SK-N-SH treated with all-trans-retinoic acid at 6 μM for 48 hours (cell line): ENCODE measurements around the gene USP36.

Source experiments
- ATAC-seq: fragments of 200-7000 bp; cut with Tn5 transposase; 3 replicates; pipeline ENCODE4 v1.9.1; 2020; ENCODE audit warnings: mild to moderate bottlenecking, moderate library complexity
- ARNTL ChIP-seq: fragments of 450-650 bp; formaldehyde crosslinking; IDR thresholded peaks from 2 replicates; pipeline ENCODE4 v1.5.0; 2020; ENCODE audit warnings: low read depth, mild to moderate bottlenecking, moderate library complexity, borderline replicate concordance
- BACH2 ChIP-seq: fragments of 250-450 bp; sonication (Bioruptor Pico); IDR thresholded peaks from 2 replicates; pipeline ENCODE4 v1.9.0; 2021; ENCODE audit warnings: mild to moderate bottlenecking, borderline replicate concordance
- CSDC2 ChIP-seq: fragments of 250-450 bp; sonication (Bioruptor Pico); IDR thresholded peaks from 2 replicates; pipeline ENCODE4 v1.5.0; 2020; ENCODE audit warnings: mild to moderate bottlenecking, moderate library complexity
- ESRRG ChIP-seq: fragments of 250-450 bp; sonication (Bioruptor Pico); IDR thresholded peaks from 2 replicates; pipeline ENCODE4 v1.6.1; 2021; ENCODE audit warnings: mild to moderate bottlenecking
- GLIS3 ChIP-seq: fragments of 250-450 bp; sonication (Bioruptor Pico); IDR thresholded peaks from 2 replicates; pipeline ENCODE4 v1.5.0; 2020; ENCODE audit warnings: mild to moderate bottlenecking, moderate library complexity
- ISL1 ChIP-seq: fragments of 250-450 bp; sonication (Bioruptor Pico); IDR thresholded peaks from 2 replicates; pipeline ENCODE4 v2.1.2; 2022; ENCODE audit warnings: mild to moderate bottlenecking, moderate library complexity
- OSR1 ChIP-seq: fragments of 250-450 bp; sonication (Bioruptor Pico); IDR thresholded peaks from 2 replicates; pipeline ENCODE4 v1.8.0; 2022; ENCODE audit warnings: moderate library complexity, mild to moderate bottlenecking, inconsistent platforms
- PPARA ChIP-seq: fragments of 250-450 bp; sonication (Bioruptor Pico); IDR thresholded peaks from 2 replicates; pipeline ENCODE4 v1.5.0; 2020; ENCODE audit warnings: mild to moderate bottlenecking, borderline replicate concordance
- SNAI2 ChIP-seq: fragments of 250-450 bp; sonication (Bioruptor Pico); IDR thresholded peaks from 2 replicates; pipeline ENCODE4 v1.5.0; 2020; ENCODE audit warnings: mild to moderate bottlenecking, moderate library complexity
- TCF4 ChIP-seq: fragments of 250-450 bp; sonication (Bioruptor Pico); IDR thresholded peaks from 2 replicates; pipeline ENCODE4 v1.8.0; 2021; ENCODE audit warnings: mild to moderate bottlenecking, moderate library complexity, borderline replicate concordance
- TOX ChIP-seq: fragments of 250-450 bp; sonication (Bioruptor Pico); IDR thresholded peaks from 2 replicates; pipeline ENCODE4 v1.8.0; 2021; ENCODE audit warnings: mild to moderate bottlenecking, moderate library complexity, borderline replicate concordance
- ZC3H10 ChIP-seq: fragments of 250-450 bp; sonication (Bioruptor Pico); IDR thresholded peaks from 2 replicates; pipeline ENCODE4 v1.5.1; 2021; ENCODE audit warnings: mild to moderate bottlenecking, moderate library complexity
- ZFP3 ChIP-seq: fragments of 250-450 bp; sonication (Bioruptor Pico); IDR thresholded peaks from 2 replicates; pipeline ENCODE4 v1.5.0; 2020; ENCODE audit warnings: mild to moderate bottlenecking, moderate library complexity
- ZFP30 ChIP-seq: fragments of 450-650 bp; formaldehyde crosslinking; IDR thresholded peaks from 2 replicates; pipeline ENCODE4 v1.5.0; 2022; ENCODE audit warnings: mild to moderate bottlenecking, moderate library complexity
- ZNF565 ChIP-seq: fragments of 450-650 bp; formaldehyde crosslinking; conservative IDR thresholded peaks from 2 replicates; pipeline ENCODE4 v1.5.0; 2020; ENCODE audit warnings: low read depth, mild to moderate bottlenecking, moderate library complexity
- ZNF70 ChIP-seq: fragments of 450-650 bp; formaldehyde crosslinking; IDR thresholded peaks from 2 replicates; pipeline ENCODE4 v1.5.0; 2020; ENCODE audit warnings: mild to moderate bottlenecking, moderate library complexity
- ZNF8 ChIP-seq: fragments of 450-650 bp; formaldehyde crosslinking; IDR thresholded peaks from 2 replicates; pipeline ENCODE4 v1.5.0; 2020; ENCODE audit warnings: mild to moderate bottlenecking, moderate library complexity
- TF ChIP-seq, protein P1 (sequence below): fragments of 250-450 bp; sonication (Bioruptor Pico); IDR thresholded peaks from 2 replicates; pipeline ENCODE4 v1.8.0; 2021; ENCODE audit warnings: low read depth, mild to moderate bottlenecking, moderate library complexity, borderline replicate concordance
- TF ChIP-seq, protein P2 (sequence below): fragments of 250-450 bp; sonication (Bioruptor Pico); IDR thresholded peaks from 2 replicates; pipeline ENCODE4 v1.5.1; 2020; ENCODE audit warnings: low read depth, mild to moderate bottlenecking, moderate library complexity
- TF ChIP-seq, protein P3 (sequence below): fragments of 250-450 bp; sonication (Bioruptor Pico); IDR thresholded peaks from 2 replicates; pipeline ENCODE4 v1.8.0; 2020; ENCODE audit warnings: mild to moderate bottlenecking, moderate library complexity, borderline replicate concordance
- TF ChIP-seq, protein P4 (sequence below): fragments of 250-450 bp; sonication (Bioruptor Pico); IDR thresholded peaks from 2 replicates; pipeline ENCODE4 v1.5.1; 2021; ENCODE audit warnings: mild to moderate bottlenecking, moderate library complexity
- TF ChIP-seq, protein P5 (sequence below): fragments of 250-450 bp; sonication (Bioruptor Pico); IDR thresholded peaks from 2 replicates; pipeline ENCODE4 v1.5.0; 2020; ENCODE audit warnings: mild to moderate bottlenecking, moderate library complexity

USP36 gene

DNA sequence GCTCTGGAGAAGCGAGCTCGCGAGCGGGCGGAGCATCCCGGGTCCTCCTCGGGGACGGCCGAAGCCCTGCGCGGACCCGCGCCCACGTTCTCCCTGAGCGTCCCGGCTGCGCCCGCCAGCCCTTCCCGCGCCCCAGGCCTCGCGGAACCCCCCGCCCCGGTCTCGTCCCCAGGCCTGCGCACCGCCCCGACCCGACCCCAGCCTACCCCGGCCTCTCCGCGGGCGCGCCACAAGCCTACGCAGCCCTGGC is 159 bp downstream of the USP36 start:
- TF ChIP-seq ISL1 (CRISPR knock-in tag) (no peak), PPARA (no peak), ZFP30 (no peak), ZFP3 (CRISPR knock-in tag) (no peak), ZC3H10 (no peak), GLIS3 (no peak), TCF4 (CRISPR knock-in tag) (no peak), ZNF70 (CRISPR knock-in tag) (no peak), SNAI2 (CRISPR knock-in tag) (no peak), TOX (CRISPR knock-in tag) (no peak), ZNF8 (CRISPR knock-in tag) (no peak), OSR1 (CRISPR knock-in tag) (no peak), ZNF565 (CRISPR knock-in tag) (no peak), BACH2 (CRISPR knock-in tag) (no peak), ARNTL (CRISPR knock-in tag) (no peak), ESRRG (CRISPR knock-in tag) (no peak)
- TF ChIP-seq, protein P1, sequence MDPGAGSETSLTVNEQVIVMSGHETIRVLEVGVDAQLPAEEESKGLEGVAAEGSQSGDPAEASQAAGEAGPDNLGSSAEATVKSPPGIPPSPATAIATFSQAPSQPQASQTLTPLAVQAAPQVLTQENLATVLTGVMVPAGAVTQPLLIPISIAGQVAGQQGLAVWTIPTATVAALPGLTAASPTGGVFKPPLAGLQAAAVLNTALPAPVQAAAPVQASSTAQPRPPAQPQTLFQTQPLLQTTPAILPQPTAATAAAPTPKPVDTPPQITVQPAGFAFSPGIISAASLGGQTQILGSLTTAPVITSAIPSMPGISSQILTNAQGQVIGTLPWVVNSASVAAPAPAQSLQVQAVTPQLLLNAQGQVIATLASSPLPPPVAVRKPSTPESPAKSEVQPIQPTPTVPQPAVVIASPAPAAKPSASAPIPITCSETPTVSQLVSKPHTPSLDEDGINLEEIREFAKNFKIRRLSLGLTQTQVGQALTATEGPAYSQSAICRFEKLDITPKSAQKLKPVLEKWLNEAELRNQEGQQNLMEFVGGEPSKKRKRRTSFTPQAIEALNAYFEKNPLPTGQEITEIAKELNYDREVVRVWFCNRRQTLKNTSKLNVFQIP (CRISPR knock-in tag) = no peak
- TF ChIP-seq, protein P2, sequence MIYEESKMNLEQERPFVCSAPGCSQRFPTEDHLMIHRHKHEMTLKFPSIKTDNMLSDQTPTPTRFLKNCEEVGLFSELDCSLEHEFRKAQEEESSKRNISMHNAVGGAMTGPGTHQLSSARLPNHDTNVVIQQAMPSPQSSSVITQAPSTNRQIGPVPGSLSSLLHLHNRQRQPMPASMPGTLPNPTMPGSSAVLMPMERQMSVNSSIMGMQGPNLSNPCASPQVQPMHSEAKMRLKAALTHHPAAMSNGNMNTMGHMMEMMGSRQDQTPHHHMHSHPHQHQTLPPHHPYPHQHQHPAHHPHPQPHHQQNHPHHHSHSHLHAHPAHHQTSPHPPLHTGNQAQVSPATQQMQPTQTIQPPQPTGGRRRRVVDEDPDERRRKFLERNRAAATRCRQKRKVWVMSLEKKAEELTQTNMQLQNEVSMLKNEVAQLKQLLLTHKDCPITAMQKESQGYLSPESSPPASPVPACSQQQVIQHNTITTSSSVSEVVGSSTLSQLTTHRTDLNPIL (CRISPR knock-in tag) = no peak
- TF ChIP-seq, protein P3, sequence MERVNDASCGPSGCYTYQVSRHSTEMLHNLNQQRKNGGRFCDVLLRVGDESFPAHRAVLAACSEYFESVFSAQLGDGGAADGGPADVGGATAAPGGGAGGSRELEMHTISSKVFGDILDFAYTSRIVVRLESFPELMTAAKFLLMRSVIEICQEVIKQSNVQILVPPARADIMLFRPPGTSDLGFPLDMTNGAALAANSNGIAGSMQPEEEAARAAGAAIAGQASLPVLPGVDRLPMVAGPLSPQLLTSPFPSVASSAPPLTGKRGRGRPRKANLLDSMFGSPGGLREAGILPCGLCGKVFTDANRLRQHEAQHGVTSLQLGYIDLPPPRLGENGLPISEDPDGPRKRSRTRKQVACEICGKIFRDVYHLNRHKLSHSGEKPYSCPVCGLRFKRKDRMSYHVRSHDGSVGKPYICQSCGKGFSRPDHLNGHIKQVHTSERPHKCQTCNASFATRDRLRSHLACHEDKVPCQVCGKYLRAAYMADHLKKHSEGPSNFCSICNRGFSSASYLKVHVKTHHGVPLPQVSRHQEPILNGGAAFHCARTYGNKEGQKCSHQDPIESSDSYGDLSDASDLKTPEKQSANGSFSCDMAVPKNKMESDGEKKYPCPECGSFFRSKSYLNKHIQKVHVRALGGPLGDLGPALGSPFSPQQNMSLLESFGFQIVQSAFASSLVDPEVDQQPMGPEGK (CRISPR knock-in tag) = no peak
- TF ChIP-seq, protein P4, sequence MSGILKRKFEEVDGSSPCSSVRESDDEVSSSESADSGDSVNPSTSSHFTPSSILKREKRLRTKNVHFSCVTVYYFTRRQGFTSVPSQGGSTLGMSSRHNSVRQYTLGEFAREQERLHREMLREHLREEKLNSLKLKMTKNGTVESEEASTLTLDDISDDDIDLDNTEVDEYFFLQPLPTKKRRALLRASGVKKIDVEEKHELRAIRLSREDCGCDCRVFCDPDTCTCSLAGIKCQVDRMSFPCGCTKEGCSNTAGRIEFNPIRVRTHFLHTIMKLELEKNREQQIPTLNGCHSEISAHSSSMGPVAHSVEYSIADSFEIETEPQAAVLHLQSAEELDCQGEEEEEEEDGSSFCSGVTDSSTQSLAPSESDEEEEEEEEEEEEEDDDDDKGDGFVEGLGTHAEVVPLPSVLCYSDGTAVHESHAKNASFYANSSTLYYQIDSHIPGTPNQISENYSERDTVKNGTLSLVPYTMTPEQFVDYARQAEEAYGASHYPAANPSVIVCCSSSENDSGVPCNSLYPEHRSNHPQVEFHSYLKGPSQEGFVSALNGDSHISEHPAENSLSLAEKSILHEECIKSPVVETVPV (CRISPR knock-in tag) = no peak
- TF ChIP-seq, all 23 proteins: peak for 0
- ATAC-seq = peak; percentile 49; the same call in 1 of the 3 replicates

DNA sequence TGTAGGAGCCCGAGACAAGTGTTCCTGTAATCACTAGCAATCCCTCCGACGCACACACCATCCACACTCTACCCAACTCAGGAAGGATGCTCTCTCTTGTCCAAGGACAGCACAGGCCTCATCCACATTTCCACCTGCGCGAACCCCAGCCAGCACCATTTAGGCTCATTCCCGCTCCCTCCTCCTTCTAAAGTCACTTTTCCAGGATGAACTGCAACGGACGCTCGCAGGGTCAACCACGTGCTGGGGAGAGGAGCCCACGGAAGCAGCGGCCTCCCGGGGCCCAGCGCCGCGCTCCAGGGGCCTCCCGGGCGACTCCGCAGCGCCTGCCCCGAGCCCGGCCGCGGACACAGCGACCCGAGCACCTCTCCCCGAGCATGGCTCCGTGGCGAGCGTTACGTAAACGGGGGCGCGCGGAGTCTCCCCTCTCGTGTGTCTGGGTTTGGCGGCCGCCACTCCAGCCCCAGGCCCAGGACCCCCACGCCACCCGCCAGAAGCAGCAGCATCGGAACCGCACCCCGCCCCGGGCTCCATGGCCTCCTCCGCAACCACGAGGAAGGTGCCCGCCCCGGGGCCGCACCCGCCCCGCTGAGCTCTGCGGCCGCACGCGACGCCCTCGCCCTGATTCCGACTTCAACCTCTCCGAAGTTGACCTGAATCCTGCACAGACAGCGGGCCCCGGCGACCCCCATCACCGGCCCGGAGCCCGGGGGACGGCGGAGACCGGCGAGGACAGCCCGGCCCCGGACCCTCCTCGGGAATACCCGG is 668 bp downstream of the USP36 start:
- ATAC-seq = peak; percentile 39
- TF ChIP-seq CSDC2 (CRISPR knock-in tag) (no peak), ZC3H10 (no peak), ZNF8 (CRISPR knock-in tag) (no peak), PPARA (no peak), TCF4 (CRISPR knock-in tag) (no peak), TOX (CRISPR knock-in tag) (no peak), ZNF70 (CRISPR knock-in tag) (no peak), GLIS3 (no peak), ISL1 (CRISPR knock-in tag) (no peak), ARNTL (CRISPR knock-in tag) (no peak)
- TF ChIP-seq, protein P1 (CRISPR knock-in tag) = no peak
- TF ChIP-seq, protein P5, sequence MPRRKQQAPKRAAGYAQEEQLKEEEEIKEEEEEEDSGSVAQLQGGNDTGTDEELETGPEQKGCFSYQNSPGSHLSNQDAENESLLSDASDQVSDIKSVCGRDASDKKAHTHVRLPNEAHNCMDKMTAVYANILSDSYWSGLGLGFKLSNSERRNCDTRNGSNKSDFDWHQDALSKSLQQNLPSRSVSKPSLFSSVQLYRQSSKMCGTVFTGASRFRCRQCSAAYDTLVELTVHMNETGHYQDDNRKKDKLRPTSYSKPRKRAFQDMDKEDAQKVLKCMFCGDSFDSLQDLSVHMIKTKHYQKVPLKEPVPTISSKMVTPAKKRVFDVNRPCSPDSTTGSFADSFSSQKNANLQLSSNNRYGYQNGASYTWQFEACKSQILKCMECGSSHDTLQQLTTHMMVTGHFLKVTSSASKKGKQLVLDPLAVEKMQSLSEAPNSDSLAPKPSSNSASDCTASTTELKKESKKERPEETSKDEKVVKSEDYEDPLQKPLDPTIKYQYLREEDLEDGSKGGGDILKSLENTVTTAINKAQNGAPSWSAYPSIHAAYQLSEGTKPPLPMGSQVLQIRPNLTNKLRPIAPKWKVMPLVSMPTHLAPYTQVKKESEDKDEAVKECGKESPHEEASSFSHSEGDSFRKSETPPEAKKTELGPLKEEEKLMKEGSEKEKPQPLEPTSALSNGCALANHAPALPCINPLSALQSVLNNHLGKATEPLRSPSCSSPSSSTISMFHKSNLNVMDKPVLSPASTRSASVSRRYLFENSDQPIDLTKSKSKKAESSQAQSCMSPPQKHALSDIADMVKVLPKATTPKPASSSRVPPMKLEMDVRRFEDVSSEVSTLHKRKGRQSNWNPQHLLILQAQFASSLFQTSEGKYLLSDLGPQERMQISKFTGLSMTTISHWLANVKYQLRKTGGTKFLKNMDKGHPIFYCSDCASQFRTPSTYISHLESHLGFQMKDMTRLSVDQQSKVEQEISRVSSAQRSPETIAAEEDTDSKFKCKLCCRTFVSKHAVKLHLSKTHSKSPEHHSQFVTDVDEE = no peak
- TF ChIP-seq, protein P2 (CRISPR knock-in tag) = no peak
- TF ChIP-seq, all 23 proteins: peak for 0
